GM21576 (cell line): ENCODE results near the gene FBN1.
A peak's percentile ranks its signal among the peaks of the same experiment; 100 is the strongest.

Experiments
- ATAC-seq: cut with Tn5 transposase; IDR thresholded peaks from one replicate; pipeline ENCODE4 v1.9.1; 2021; ENCODE audit warnings: mild to moderate bottlenecking, moderate library complexity; ENCODE audit not compliant: unreplicated experiment

Gene FBN1

DNA sequence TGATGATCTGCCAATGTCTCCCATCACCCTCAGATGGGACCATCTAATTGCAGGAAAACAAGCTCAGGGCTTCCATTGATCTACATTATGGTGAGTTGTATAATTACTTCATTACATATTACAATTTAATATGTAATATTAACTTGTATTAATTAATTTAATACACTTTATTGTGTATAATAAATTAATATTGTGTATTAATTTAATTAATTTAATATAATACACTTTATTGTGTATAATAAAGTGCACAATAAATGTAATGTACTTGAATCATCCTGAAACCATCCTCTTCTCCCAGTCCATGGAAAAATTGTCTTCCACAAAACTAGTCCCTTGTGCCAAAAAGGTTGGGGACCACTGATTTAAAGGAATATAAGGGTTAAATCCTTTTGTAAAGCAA is 123.4 kb downstream of the FBN1 start:
- no peak for ATAC-seq

- ATAC-seq: no peak
These were observed 124.9 kb downstream of the FBN1 start for GRCh38 chr15:48520376-48521155.

GRCh38 chr15:48516121-48516520 is 129.4 kb downstream of the FBN1 start:
- ATAC-seq: no peak

GRCh38 chr15:48515500-48515899 is 130.0 kb downstream of the FBN1 start:
- no peak for ATAC-seq

DNA sequence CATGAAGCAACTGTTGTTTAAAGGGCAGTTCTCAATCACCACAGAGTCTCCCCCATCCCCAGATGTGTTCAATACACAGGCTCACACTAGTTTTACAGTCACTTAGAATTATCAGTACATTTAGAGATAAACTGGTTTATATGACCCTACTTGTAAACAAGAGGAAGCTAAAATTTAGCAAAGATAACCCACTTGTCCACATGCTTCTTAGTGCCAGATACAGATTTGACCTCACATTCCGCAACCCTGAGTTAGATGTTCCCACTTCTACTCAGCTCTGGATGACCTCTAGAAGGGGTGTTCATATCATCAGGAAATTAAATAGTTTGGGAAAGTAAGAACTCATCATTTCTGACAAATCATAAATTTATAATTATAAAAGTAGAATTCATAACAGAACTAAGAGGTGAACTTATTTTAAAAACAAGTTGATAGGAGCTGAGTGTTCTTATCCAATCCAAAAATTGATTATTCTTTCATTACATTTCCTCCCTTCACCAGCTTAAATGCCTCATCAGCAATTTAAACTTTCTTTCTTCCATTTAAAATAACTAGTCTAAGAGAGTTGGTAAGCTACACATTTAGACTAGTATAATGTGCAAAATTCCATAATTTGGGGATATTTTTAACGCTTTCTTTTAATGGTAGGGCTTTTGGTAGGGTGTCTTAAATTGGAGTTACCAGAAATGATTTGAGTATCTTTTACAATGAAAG is 131.2 kb downstream of the FBN1 start:
- ATAC-seq: no peak

GRCh38 chr15:48510976-48511375 is 134.5 kb downstream of the FBN1 start:
- ATAC-seq: no peak

- ATAC-seq: peak; percentile 85
These were observed 138.0 kb downstream of the FBN1 start for GRCh38 chr15:48507416-48508065.

DNA sequence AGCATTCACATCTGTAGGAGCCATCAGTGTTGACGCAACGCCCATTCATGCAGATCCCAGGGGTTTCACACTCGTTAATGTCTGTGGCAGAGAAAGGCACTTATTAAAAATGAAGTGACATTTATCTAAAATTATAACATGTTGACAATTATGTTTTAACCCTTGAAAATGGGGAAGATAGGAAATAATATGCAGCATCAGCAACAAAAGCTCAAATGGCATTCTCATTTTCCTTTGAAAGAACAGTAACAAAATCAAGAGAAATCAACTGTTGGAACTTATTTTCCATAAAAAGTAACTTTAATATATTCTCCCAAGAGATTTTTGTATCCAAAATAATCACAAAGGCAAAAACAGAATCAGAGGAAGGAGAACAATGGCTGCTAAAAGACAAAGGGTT is 140.4 kb downstream of the FBN1 start:
- no peak for ATAC-seq

- ATAC-seq: no peak
These were observed 144.3 kb downstream of the FBN1 start for GRCh38 chr15:48501208-48501607.

- no peak for ATAC-seq
These were observed 144.9 kb downstream of the FBN1 start for GRCh38 chr15:48500595-48500994.

GRCh38 chr15:48499978-48500377 is 145.5 kb downstream of the FBN1 start:
- ATAC-seq: no peak

DNA sequence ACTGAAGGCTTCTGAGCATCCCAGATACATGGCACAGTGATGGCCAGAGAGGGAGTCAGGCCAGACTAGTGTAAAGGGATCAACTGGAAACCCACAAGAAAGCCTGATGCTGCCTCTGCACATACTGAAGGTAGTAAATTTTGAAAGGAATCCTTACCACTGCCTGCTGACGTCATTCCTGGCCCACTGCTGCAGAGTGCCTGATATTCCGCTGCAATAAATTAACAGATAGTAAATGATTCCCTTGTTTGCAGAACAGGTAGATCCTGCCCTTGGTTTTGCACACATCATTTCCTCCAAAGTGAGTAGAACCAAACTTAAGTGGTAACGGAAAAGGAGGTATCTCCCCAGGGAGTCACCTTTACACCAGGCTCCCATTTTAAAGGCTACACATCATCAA is 146.7 kb downstream of the FBN1 start:
- no peak for ATAC-seq

GRCh38 chr15:48494631-48495030 is 150.9 kb downstream of the FBN1 start:
- ATAC-seq: no peak

DNA sequence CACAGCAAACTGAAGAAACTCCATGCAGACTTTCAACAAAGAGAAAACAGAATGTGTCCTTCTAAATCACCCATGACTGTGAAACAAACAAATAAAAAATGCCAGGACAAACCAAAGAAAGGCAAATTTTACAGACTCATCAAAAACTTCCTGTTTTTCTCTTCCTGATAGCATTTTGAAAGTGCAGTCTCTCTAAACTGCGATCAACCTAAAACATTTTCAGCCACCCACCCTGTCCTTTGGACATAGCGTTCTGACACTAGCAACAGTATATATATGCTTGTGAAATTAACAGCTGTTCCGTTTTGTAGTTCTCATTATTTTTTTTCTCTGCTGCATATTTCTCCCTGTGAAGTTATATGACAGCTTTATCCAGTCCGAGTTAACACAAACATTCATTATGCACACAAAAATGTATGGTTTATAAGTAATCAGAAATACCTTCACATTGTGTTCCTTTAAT is 151.7 kb downstream of the FBN1 start:
- ATAC-seq: no peak

DNA sequence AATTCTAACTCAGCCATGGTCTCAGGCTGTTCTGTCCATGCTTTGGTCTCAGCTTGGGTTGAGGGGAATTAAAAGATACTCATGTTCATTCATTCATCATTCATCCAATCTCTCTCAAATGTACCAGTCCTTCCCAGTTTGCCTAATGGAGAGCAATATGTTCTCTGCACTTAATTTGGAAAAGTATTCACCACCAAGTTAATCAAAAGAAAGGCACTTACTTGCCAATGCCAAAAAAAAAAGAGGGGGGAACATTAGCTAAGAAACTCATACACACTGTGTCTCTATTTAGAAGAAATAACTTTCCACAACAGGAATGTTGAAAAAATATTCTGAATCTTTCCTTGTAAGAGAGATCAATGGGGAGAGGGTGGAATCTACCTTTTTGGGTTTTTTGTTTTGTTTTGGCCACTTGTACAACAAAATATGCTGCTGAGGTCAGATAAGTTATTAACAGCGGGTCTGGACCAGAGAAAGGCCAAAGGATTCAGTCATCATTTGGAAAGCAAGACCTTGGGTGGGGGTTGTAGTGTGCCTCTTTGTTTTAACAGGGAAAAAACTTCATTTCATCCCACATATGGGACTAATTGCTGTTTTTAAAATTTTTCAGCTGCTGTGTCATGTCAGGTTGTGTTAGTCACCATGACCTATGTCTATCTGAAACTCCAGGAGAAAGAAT is 152.3 kb downstream of the FBN1 start:
- ATAC-seq: no peak

DNA sequence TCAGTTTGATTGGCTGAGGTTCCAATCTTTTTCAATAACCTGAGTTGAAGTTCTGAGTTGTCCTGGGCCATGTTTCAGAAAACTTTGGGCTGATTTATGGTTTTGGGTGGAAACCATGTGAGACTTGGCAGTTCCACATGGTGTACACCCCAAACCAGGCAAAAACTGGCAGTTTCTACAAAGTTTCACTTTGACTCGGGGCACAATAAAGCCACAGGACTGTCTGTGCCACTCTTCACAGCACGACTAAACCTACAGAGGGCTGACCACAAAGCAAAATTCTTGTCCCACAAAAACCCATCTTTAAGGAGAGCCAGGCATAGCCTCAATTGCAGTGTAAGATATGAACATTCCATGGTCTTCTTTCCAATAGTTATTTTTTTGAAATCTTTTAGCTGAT is 159.3 kb downstream of the FBN1 start:
- no peak for ATAC-seq

DNA sequence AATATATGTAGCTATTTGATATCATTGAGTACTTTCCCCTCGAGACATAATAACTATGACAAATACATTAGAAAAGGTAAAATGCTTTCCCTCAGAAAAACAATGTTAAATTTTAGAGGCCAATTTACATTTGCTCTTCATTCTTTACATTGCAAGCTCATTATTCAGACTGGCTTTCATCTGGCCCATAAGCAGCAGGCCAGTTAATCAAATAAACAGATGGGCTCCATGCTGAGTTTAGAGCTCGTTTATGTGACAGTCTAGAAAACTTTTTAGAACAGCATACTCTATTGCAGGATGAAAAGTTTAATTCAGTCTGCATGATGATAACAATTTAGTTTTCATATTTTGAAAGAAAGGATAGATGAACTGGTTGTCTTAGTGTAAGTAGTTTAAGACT is 163.7 kb downstream of the FBN1 start:
- no peak for ATAC-seq

GRCh38 chr15:48479751-48480150 is 165.8 kb downstream of the FBN1 start:
- ATAC-seq: no peak

DNA sequence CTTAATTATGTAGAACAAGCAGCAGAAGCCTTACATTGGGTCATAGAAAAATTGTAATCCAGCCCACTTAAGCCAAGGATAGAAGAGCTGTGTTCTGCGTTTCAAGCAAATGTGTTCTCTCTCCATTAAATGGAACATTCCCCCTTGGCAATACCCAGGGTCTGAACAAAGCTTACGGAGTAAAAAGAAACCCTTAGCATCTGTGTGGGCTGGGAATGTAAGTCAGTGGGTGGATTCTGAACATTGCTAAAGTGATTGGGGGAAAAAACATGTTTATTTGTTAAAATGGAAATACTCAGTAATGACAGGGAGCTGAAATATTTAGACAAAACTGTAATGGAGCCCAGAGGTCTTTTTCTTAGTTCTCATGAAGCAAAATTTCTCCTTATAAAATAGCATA is 166.9 kb downstream of the FBN1 start:
- ATAC-seq: no peak

DNA sequence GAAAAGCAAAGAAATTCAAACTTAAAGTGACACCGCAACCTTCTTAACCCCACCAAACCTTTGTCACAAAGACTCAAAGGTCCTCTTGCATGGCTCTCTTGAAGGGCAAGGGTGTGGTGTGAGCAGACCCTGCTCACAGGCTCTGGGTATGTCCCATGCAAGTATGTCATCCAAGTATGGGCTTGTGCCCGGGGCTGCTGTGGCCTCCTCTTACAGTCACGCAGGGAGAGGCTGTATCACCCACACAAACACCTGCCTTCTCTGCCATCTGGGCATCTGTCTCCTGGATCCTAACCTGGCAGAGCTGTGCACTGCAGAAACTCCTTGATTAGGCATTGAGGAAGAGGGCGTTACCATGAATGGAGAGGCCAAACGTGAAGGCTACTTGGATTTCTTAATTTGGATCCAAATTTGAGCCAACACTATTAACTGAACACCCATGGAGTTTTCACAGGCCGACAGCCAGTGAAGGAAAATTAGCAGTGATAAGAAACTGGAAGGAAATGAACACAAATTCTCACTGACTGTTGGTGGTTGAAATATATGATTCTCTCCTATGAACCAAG is 167.6 kb downstream of the FBN1 start:
- no peak for ATAC-seq
